Chondrocyte (in vitro differentiated cells): ENCODE data around the gene TTC28. TPM values are rescaled to one million over a fixed set of nuclear protein-coding genes. Genes with fewer than 3 reads are reported as not detected.
"Not testable (repeated sequence)": the region's sequence is repeated elsewhere in the genome, so short reads cannot be mapped to it uniquely, and the experiment has no call there.

ENCODE experiments used
- DNase-seq: peaks from one replicate; pipeline ENCODE4 v3.0.0; 2021; ENCODE audit warnings: mixed read lengths, low spot score
- H3K27ac Mint-ChIP-seq: one replicate; pipeline ENCODE4 v1.8.0; 2021; ENCODE audit warnings: mild to moderate bottlenecking, moderate library complexity, mixed read lengths; ENCODE audit not compliant: unreplicated experiment
- H3K27me3 Mint-ChIP-seq: 2 replicates; pipeline ENCODE4 v1.8.0; 2021; ENCODE audit warnings: low read depth, mixed read lengths
- H3K36me3 Mint-ChIP-seq: 2 replicates; pipeline ENCODE4 v1.8.0; 2021; ENCODE audit warnings: low read depth, mixed read lengths
- H3K4me1 Mint-ChIP-seq: 2 replicates; pipeline ENCODE4 v1.8.0; 2021; ENCODE audit warnings: low read depth, mild to moderate bottlenecking, mixed read lengths
- H3K4me3 Mint-ChIP-seq: one replicate; pipeline ENCODE4 v1.8.0; 2021; ENCODE audit warnings: mild to moderate bottlenecking, moderate library complexity, mixed read lengths; ENCODE audit not compliant: unreplicated experiment
- H3K9me3 Mint-ChIP-seq: 2 replicates; pipeline ENCODE4 v1.8.0; 2021; ENCODE audit warnings: low read depth, mixed read lengths
- total RNA-seq: library from RNA; stranded (reverse); gene quantifications from 3 replicates; pipeline ENCODE4 v1.2.1, GENCODE V29; 2021
- TF ChIP-seq, protein P1 (sequence below): fragments of 200-600 bp; sonication (generic); IDR thresholded peaks from 2 replicates; pipeline ENCODE4 v1.5.0; 2021; ENCODE audit warnings: antibody characterized with exemption, mild to moderate bottlenecking, moderate library complexity

TTC28 gene
- total RNA-seq, 1 donor from 2014 or later, result 38.3 TPM

DNA sequence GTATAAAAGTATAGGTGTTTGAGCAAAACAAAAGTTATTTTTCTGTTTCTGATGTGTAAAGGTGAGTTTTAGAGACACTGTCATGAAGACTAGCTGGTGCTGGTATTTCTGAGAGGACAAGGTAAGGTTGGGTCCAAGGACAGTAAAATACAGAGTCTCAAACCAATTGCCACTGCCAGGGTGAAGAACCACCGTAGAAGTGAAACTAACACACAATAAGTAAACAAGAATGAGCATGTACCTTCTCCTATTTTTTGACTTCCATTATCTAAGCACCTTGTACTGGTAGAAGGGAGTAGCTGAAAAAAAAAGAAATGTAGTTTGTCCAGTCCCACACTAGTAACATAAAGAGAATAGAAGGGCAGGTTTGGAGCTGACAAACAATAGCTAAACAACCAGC lies 117.3 kb downstream of the TTC28 start:
- Mint-ChIP-seq H3K27ac (no peak overlapping the region), H3K27me3 (no peaks in the 10 kb centered on the region), H3K9me3 (peaks cover 2% of the 10 kb centered on the region), H3K4me1 (peaks cover 8% of the 10 kb centered on the region), H3K36me3 (no peaks in the 10 kb centered on the region), H3K4me3 (no peak overlapping the region)
- no peak for DNase-seq
- TF ChIP-seq, protein P1, sequence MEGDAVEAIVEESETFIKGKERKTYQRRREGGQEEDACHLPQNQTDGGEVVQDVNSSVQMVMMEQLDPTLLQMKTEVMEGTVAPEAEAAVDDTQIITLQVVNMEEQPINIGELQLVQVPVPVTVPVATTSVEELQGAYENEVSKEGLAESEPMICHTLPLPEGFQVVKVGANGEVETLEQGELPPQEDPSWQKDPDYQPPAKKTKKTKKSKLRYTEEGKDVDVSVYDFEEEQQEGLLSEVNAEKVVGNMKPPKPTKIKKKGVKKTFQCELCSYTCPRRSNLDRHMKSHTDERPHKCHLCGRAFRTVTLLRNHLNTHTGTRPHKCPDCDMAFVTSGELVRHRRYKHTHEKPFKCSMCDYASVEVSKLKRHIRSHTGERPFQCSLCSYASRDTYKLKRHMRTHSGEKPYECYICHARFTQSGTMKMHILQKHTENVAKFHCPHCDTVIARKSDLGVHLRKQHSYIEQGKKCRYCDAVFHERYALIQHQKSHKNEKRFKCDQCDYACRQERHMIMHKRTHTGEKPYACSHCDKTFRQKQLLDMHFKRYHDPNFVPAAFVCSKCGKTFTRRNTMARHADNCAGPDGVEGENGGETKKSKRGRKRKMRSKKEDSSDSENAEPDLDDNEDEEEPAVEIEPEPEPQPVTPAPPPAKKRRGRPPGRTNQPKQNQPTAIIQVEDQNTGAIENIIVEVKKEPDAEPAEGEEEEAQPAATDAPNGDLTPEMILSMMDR, result no peak

DNA sequence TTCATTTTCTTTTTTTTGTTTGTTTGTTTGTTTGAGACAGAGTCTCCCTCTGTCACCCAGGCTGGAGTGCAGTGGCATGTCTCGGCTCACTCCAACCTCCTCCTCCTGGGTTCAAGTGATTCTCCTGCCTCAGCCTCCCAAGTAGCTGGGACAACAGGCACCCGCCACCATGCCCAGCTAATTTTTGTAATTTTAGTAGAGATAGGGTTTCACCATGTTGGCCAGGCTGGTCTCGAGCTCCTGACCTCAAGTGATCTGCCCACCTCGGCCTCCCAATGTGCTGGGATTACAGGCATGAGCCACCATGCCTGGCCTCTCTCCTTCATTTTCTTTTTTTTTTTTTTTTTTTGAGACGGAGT lies 118.9 kb downstream of the TTC28 start:
- H3K27ac Mint-ChIP-seq, H3K36me3 Mint-ChIP-seq, H3K4me1 Mint-ChIP-seq, DNase-seq, H3K9me3 Mint-ChIP-seq, H3K4me3 Mint-ChIP-seq, H3K27me3 Mint-ChIP-seq: not testable (repeated sequence)

DNA sequence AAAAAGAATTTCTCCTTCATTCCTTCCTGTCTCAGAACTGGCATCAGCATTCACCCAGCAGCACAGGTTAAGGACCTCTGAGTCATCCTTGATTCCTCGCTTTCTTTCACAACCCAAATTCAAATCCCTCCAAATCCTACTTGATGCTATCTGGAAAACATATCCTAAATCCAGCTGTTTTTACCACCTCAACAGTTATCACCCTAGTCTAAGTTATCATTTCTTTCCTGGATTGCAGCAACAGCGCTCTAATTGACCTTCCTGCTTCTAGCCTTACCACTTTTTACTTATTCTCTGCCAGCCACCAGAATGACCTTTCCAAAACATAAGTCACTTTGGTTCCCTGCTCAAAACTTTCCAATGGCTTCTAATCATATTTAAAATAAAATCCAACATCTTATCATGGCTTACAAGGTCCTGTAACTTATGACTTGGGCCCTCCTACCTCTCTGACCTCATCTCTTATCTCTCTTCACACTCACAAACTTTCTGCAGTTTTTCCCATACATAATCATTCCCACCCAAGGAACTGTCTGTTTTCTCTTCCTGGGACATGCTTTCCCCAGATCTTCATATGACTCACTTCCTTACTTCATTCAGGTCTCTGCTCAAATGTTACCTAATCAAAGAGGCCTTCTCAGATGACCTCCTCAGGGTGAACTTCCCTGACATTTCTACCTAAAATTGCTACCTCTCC lies 119.4 kb downstream of the TTC28 start:
- Mint-ChIP-seq H3K4me3 (no peak overlapping the region), H3K4me1 (peaks cover 8% of the 10 kb centered on the region), H3K9me3 (peaks cover 5% of the 10 kb centered on the region), H3K36me3 (no peaks in the 10 kb centered on the region), H3K27ac (peak overlapping the region; percentile 2), H3K27me3 (no peaks in the 10 kb centered on the region)
- DNase-seq, result no peak
- TF ChIP-seq, protein P1, result no peak

DNA sequence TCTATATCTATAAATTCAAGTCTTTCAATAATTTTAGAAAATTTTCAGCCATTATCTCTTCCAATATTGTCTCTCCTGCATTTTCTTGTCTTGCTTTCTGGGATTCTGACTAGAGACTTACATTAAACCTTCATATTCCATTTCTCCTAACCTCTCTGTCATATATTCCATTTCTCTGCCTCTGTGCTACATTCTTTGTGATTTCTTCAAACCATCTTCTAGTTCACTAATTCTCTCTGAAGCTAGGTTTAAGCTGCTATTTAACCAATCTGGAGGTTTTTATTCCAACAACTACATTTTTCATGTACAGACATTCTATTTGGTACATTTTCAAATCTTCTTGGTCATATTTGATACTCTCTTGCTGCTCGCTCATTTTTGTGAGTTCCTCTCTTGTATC lies 122.5 kb downstream of the TTC28 start:
- Mint-ChIP-seq H3K36me3 (no peaks in the 10 kb centered on the region), H3K4me1 (peaks cover 8% of the 10 kb centered on the region), H3K4me3 (no peak overlapping the region), H3K27ac (no peak overlapping the region), H3K9me3 (peaks cover 5% of the 10 kb centered on the region), H3K27me3 (no peaks in the 10 kb centered on the region)
- TF ChIP-seq, protein P1, result no peak
- DNase-seq, result no peak

DNA sequence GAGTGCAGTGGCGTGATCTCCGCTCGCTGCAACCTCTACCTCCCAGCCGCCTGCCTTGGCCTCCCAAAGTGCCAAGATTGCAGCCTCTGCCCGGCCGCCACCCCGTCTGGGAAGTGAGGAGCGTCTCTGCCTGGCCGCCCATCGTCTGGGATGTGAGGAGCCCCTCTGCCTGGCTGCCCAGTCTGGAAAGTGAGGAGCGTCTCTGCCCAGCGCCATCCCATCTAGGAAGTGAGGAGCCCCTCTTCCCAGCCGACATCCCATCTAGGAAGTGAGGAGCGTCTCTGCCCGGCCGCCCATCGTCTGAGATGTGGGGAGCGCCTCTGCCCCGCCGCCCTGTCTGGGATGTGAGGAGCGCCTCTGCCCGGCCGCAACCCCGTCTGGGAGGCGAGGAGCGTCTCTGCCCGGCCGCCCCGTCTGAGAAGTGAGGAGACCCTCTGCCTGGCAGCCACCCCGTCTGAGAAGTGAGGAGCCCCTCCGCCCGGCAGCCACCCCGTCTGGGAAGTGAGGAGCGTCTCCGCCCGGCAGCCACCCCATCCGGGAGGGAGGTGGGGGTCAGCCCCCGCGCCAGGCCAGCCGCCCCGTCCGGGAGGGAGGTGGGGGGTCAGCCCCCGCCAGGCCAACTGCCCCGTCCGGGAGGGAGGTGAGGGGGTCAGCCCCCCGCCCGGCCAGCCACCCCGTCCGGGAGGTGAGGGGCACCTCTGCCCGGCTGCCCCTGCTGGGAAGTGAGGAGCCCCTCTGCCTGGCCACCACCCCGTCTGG lies 126.4 kb downstream of the TTC28 start:
- H3K4me3 Mint-ChIP-seq, H3K9me3 Mint-ChIP-seq, H3K27me3 Mint-ChIP-seq, H3K36me3 Mint-ChIP-seq, H3K27ac Mint-ChIP-seq, DNase-seq, H3K4me1 Mint-ChIP-seq: not testable (repeated sequence)

DNA sequence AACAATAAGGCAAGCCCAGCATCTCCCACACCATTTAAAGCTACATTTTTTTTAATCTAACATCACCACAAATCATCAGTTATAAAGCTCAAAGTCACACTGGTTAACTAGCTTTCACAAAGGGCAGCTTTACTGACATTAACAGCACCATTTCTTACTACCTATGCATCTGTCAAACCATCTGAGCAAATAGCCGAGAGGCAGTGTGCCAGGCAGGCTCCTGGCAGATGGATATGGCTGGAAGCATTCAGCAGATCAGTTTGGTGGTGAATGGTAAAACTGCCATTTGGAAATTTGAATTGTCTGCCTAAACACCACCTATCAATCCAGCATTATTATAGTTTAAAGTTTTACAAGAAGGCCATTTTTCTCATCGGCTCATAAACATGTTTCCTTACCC lies 131.2 kb downstream of the TTC28 start:
- peaks cover 25% of the 10 kb centered on the region for H3K4me1 Mint-ChIP-seq
- H3K9me3 Mint-ChIP-seq, result no peaks in the 10 kb centered on the region
- no peaks in the 10 kb centered on the region for H3K36me3 Mint-ChIP-seq
- peak overlapping the region; percentile 91 for H3K27ac Mint-ChIP-seq
- TF ChIP-seq, protein P1, result no peak
- H3K4me3 Mint-ChIP-seq, result no peak overlapping the region
- H3K27me3 Mint-ChIP-seq, result no peaks in the 10 kb centered on the region
- DNase-seq, result no peak
